K562 (cell line): ENCODE measurements around the gene NUDT1. TPM values are rescaled to one million over a fixed set of nuclear protein-coding genes. Genes with fewer than 3 reads are reported as not detected.

Experiments
- ATAC-seq: fragments of 200-7000 bp; cut with Tn5 transposase; 3 replicates; pipeline ENCODE4 v1.9.1; 2020; ENCODE audit warnings: moderate library complexity
- BruUV-seq: library from RNA; stranded (reverse); fragments of 400-500 nt; replicated peaks from 2 replicates; lab custom pipeline; 2021; lab: Mats Ljungman, UMichigan
- CTCF ChIA-PET: fragments of 300-600 bp; formaldehyde crosslinking; extraction: SDS; loops from one replicate; lab custom pipeline; 2021; ENCODE audit warnings: low intra/inter-chr PET ratio; lab: Yijun Ruan, JAX
- POLR2A ChIA-PET: fragments of 300-600, 350-650 bp; sonication (Branson Sonifier 250); formaldehyde crosslinking; extraction: SDS; loops from one replicate; lab custom pipeline; 2021; ENCODE audit warnings: antibody characterized with exemption, inconsistent platforms; lab: Yijun Ruan, JAX
- DNase-seq, 4 experiments: peaks; one replicate each; pipeline versions ENCODE4 v3.0.0 to v3.0.0-alpha.2; 2011 to 2018; ENCODE audit warnings: low spot score in 3 of 4, mixed read lengths in 3 of 4; ENCODE audit errors: extremely low read depth in 1 of 4
- FAIRE-seq: peaks from 2 replicates; lab custom pipeline; 2011; peaks lifted over from hg19 to GRCh38; lab: Jason Lieb, UNC
- H2AFZ ChIP-seq: 2 replicates; pipeline ENCODE4 v1.6.0; 2011; ENCODE audit warnings: low read depth, low read length, control low read depth, inconsistent platforms
- H3K27ac ChIP-seq: fragments of 200-600 bp; 3 replicates; pipeline ENCODE4 v1.8.0; 2011; ENCODE audit warnings: low read depth, mild to moderate bottlenecking, control low read depth, inconsistent platforms, low read length, moderate library complexity, mixed read lengths; ENCODE audit errors: extremely low read depth
- H3K27me3 ChIP-seq, 2 experiments: fragments of 300-600 bp in 1 of 2; 2 replicates in 1 of 2; 3 replicates in 1 of 2; pipeline versions ENCODE4 v1.6.0 to v1.8.0; 2011; ENCODE audit warnings: inconsistent platforms in 2 of 2, low read length in 2 of 2, mild to moderate bottlenecking in 1 of 2, mixed read lengths in 1 of 2, moderate library complexity in 1 of 2; ENCODE audit not compliant: control insufficient read depth in 2 of 2, insufficient read depth in 2 of 2
- H3K36me3 ChIP-seq: fragments of 300-600 bp; 3 replicates; pipeline ENCODE4 v1.8.0; 2011; ENCODE audit warnings: mild to moderate bottlenecking, low read length, inconsistent platforms; ENCODE audit not compliant: control insufficient read depth, insufficient read depth
- H3K4me1 ChIP-seq, 2 experiments: fragments of 200-600 bp in 1 of 2; replicated peaks in 1 of 2; 2 replicates in 1 of 2; 3 replicates in 1 of 2; pipeline versions ENCODE4 v1.5.1 to v1.8.0; 2011; ENCODE audit warnings: inconsistent platforms in 2 of 2, low read length in 2 of 2, mild to moderate bottlenecking in 1 of 2, mixed read lengths in 1 of 2, moderate library complexity in 1 of 2; ENCODE audit not compliant: control insufficient read depth in 2 of 2, insufficient read depth in 2 of 2
- H3K4me2 ChIP-seq: 2 replicates; pipeline ENCODE4 v1.6.1; 2011; ENCODE audit warnings: low read length, control low read depth, inconsistent platforms, mixed read lengths; ENCODE audit not compliant: insufficient read depth
- H3K4me3 ChIP-seq: fragments of 200-600 bp; sonication (generic), shearing (Covaris generic); 2 replicates; pipeline ENCODE4 v1.5.1; 2016; ENCODE audit warnings: control low read depth, inconsistent platforms
- H3K79me2 ChIP-seq: fragments of 200-600 bp; 3 replicates; pipeline ENCODE4 v1.8.0; 2011; ENCODE audit warnings: low read length, inconsistent platforms; ENCODE audit not compliant: control insufficient read depth, insufficient read depth
- H3K9ac ChIP-seq, 2 experiments: 2 replicates each; pipeline versions ENCODE4 v1.6.0 to v1.6.1; 2011; ENCODE audit warnings: low read depth in 2 of 2, low read length in 2 of 2, control low read depth in 1 of 2, inconsistent platforms in 1 of 2, mild to moderate bottlenecking in 1 of 2, mixed read lengths in 1 of 2; ENCODE audit not compliant: insufficient read depth in 1 of 2
- H3K9me1 ChIP-seq: one replicate; pipeline ENCODE4 v1.6.0; 2011; ENCODE audit warnings: inconsistent platforms, mild to moderate bottlenecking, low read length, moderate library complexity; ENCODE audit not compliant: control insufficient read depth, insufficient read depth
- H3K9me3 ChIP-seq: replicated peaks from 2 replicates; pipeline ENCODE4 v1.5.1; 2011; ENCODE audit warnings: low read depth, low read length, inconsistent platforms; ENCODE audit not compliant: control insufficient read depth, insufficient read depth
- H4K20me1 ChIP-seq: replicated peaks from 2 replicates; pipeline ENCODE4 v1.6.1; 2011; ENCODE audit warnings: low read length, inconsistent platforms, mixed read lengths; ENCODE audit not compliant: control insufficient read depth, insufficient read depth
- ARID3B ChIP-seq: fragments of 250-450 bp; sonication (Bioruptor Pico); IDR thresholded peaks from 2 replicates; pipeline ENCODE4 v1.4.0; 2020; ENCODE audit warnings: borderline replicate concordance
- HDGF ChIP-seq: fragments of 450-650 bp; IDR thresholded peaks from 2 replicates; pipeline ENCODE4 v1.6.1; 2016
- HMG20A ChIP-seq: fragments of 450-650 bp; formaldehyde crosslinking; conservative IDR thresholded peaks from 2 replicates; pipeline ENCODE4 v1.4.0; 2020; ENCODE audit warnings: mild to moderate bottlenecking, mixed read lengths
- NUFIP1 ChIP-seq: fragments of 450-650 bp; IDR thresholded peaks from 2 replicates; pipeline ENCODE4 v1.6.1; 2018; ENCODE audit not compliant: partially characterized antibody
- POLR3A ChIP-seq: IDR thresholded peaks from 2 replicates; pipeline ENCODE4 v1.6.1; 2011; ENCODE audit warnings: borderline replicate concordance, mild to moderate bottlenecking, moderate library complexity; ENCODE audit not compliant: insufficient read length, insufficient read depth; ENCODE audit errors: extremely low read depth
- PURB ChIP-seq: sonication (generic); formaldehyde crosslinking; IDR thresholded peaks from 2 replicates; pipeline ENCODE4 v1.9.0; 2021; ENCODE audit warnings: low read depth, mild to moderate bottlenecking, missing genetic modification reagents
- ZNF12 ChIP-seq: sonication (generic); formaldehyde crosslinking; IDR thresholded peaks from 2 replicates; pipeline ENCODE4 v1.4.0; 2020; ENCODE audit warnings: mild to moderate bottlenecking, missing genetic modification reagents
- ZNF592 ChIP-seq: fragments of 450-650 bp; IDR thresholded peaks from 2 replicates; pipeline ENCODE4 v1.6.1; 2017; ENCODE audit warnings: antibody characterized with exemption, mild to moderate bottlenecking
- ZNF668 ChIP-seq: fragments of 250-450 bp; sonication (Bioruptor Pico); IDR thresholded peaks from 2 replicates; pipeline ENCODE4 v1.8.0; 2022; ENCODE audit warnings: mild to moderate bottlenecking, inconsistent platforms
- WGBS: fragments of 100-300 bp; shearing (Covaris generic); methylation state at CpG from one replicate; pipeline ENCODE4 v1.1.6; 2016; ENCODE audit warnings: low coverage, mixed read lengths; ENCODE audit not compliant: insufficient coverage; ENCODE audit errors: missing lambda C conversion rate; 5-methylcytosine and 5-hydroxymethylcytosine counted together
- in situ Hi-C: fragments of 300-500 bp; cut with MboI; formaldehyde crosslinking; loops from 4 replicates; pipeline ENCODE4 v1.15.0; 2018; ENCODE audit warnings: inconsistent platforms, mixed read lengths
- intact Hi-C: fragments of 100-400 bp; cut with micrococcal nuclease; formaldehyde crosslinking; loops from 2 replicates; pipeline ENCODE4 v1.14.2; 2022
- polyA plus RNA-seq, 8 experiments: library from polyadenylated mRNA; depleted of rRNA in 4 of 8; stranded (reverse) in 5 of 8; unstranded in 3 of 8; fragments of >200 nt; fragmentation: Nextera tagmentation in 2 of 8; fragmentation: Illumina TruSeq in 1 of 8; extraction: Ambion mirVana in 2 of 8; extraction: Trizol in 1 of 8; gene quantifications; 2 replicates each; pipeline versions ENCODE4 v1.2.1 to v1.2.3, GENCODE V29; 2011 to 2014; ENCODE audit warnings: inconsistent platforms in 1 of 8, missing spikeins in 1 of 8
- total RNA-seq, 7 experiments: library from RNA; depleted of rRNA in 6 of 7; stranded (reverse); fragments of >200 nt in 6 of 7; fragmentation: Illumina TruSeq in 2 of 7; extraction: Trizol in 2 of 7; gene quantifications; 2 replicates each; pipeline versions ENCODE4 v1.2.1 to v1.2.3, GENCODE V29; 2011 to 2021; ENCODE audit warnings: low replicate concordance in 1 of 7
- TF ChIP-seq, protein P1 (sequence below): IDR thresholded peaks from 2 replicates; pipeline ENCODE4 v1.6.1; 2011; ENCODE audit not compliant: insufficient read length; ENCODE audit errors: extremely low read depth
- TF ChIP-seq, protein P2 (sequence below), 2 experiments: IDR thresholded peaks; 2 replicates each; pipeline ENCODE4 v1.6.1; 2012; ENCODE audit warnings: improper control_type of control experiment in 2 of 2, low read depth in 2 of 2, low read length in 2 of 2, borderline replicate concordance in 1 of 2

The NUDT1 gene
- total and polyA plus RNA-seq, 9 of the 15 experiments (the other 6 are each of a cell fraction or from before 2014, with no cell fraction given): 5.3 to 73.3 (median 29.6) TPM

DNA sequence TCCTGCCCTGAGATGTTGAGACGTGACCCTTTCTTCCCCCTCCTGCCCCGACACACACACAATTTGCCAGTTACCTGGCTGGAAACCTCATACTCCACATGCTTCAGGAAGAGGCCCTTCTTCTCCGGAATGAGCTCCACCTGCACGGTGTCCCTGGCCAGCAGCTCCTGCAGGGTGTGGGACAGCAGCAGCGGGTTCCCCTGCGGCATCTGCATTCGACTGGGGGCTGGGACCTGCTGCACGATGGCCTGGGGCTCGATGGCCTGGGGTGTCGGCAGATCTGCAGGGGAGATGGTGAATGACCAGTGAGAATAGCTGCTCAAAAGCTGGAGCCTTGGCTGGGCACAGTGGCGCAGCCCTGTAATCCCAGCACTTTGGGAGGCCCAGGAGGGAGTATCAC, 36.0 kb downstream of the NUDT1 start:
- peak overlapping the region in 1 of 2 experiments; percentile 28; a peak in 1 of 4 replicates for H3K9ac ChIP-seq
- no peak overlapping the region for H3K27ac ChIP-seq
- ChIA-PET CTCF (no interaction called here), POLR2A (interaction anchor here (0.5 kb wide), 1 partner anchor 103 kb away, joined by 3 read pairs; no protein-coding TSS in a partner anchor)
- WGBS: 91% methylated on average over 7 of the region's 11 CpGs
- BruUV-seq: no TSS peak
- H3K4me1 ChIP-seq: peaks cover 13 to 34% of the 10 kb centered on the region in 2 experiments
- peaks cover 33% of the 10 kb centered on the region; the same call in 2 of the 3 replicates for H3K36me3 ChIP-seq
- intact Hi-C loops (no loop called here), in situ Hi-C loops (no loop called here)
- peaks cover 21% of the 10 kb centered on the region for H3K79me2 ChIP-seq
- ATAC-seq (no peak), DNase-seq (no peak), FAIRE-seq (no peak)
- no peaks in the 10 kb centered on the region for H3K9me3 ChIP-seq
- H3K4me2 ChIP-seq: no peak overlapping the region
- H4K20me1 ChIP-seq: peaks cover 21% of the 10 kb centered on the region
- H2AFZ ChIP-seq: no peak overlapping the region
- H3K9me1 ChIP-seq: no peaks in the 10 kb centered on the region
- H3K4me3 ChIP-seq: no peak overlapping the region
- H3K27me3 ChIP-seq: no peaks in the 10 kb centered on the region
- TF ChIP-seq ARID3B (CRISPR knock-in tag) (no peak), HMG20A (CRISPR knock-in tag) (no peak), NUFIP1 (no peak), ZNF592 (no peak), ZNF668 (CRISPR knock-in tag) (no peak), HDGF (no peak), ZNF12 (CRISPR knock-in tag) (no peak), POLR3A (no peak), PURB (CRISPR knock-in tag) (no peak)
- TF ChIP-seq, protein P1, sequence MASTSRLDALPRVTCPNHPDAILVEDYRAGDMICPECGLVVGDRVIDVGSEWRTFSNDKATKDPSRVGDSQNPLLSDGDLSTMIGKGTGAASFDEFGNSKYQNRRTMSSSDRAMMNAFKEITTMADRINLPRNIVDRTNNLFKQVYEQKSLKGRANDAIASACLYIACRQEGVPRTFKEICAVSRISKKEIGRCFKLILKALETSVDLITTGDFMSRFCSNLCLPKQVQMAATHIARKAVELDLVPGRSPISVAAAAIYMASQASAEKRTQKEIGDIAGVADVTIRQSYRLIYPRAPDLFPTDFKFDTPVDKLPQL: no peak
- TF ChIP-seq, protein P2, sequence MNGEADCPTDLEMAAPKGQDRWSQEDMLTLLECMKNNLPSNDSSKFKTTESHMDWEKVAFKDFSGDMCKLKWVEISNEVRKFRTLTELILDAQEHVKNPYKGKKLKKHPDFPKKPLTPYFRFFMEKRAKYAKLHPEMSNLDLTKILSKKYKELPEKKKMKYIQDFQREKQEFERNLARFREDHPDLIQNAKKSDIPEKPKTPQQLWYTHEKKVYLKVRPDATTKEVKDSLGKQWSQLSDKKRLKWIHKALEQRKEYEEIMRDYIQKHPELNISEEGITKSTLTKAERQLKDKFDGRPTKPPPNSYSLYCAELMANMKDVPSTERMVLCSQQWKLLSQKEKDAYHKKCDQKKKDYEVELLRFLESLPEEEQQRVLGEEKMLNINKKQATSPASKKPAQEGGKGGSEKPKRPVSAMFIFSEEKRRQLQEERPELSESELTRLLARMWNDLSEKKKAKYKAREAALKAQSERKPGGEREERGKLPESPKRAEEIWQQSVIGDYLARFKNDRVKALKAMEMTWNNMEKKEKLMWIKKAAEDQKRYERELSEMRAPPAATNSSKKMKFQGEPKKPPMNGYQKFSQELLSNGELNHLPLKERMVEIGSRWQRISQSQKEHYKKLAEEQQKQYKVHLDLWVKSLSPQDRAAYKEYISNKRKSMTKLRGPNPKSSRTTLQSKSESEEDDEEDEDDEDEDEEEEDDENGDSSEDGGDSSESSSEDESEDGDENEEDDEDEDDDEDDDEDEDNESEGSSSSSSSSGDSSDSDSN (IDR thresholded peaks at IDR 0.05; ENCODE audit: borderline replicate concordance in 1 of 2, low read depth in 2 of 2, low read length in 2 of 2): no peak
